OCI-LY3 (cell line): ENCODE data around the gene WNK4.

Source experiments
- CTCF ChIP-seq: fragments of 200-600, 300-600 bp; sonication (generic); IDR thresholded peaks from 2 replicates; pipeline ENCODE4 v1.5.1; 2014; ENCODE audit warnings: antibody characterized with exemption, low read length, low read depth
- EZH2phosphoT487 ChIP-seq: fragments of 200-600 bp; shearing (Covaris generic); IDR thresholded peaks from 2 replicates; pipeline ENCODE4 v1.6.1; 2018; ENCODE audit warnings: antibody characterized with exemption, mixed run types, low read depth

GRCh38 chr17:42803074-42803883, 22.9 kb downstream of the WNK4 start:
- TF ChIP-seq CTCF (no peak), EZH2phosphoT487 (no peak)
